A673 (cell line): Measurements from ENCODE around the gene BICD2.

Experiments used
- EZH2 ChIP-seq: fragments of 200-600 bp; sonication (generic); IDR thresholded peaks from 2 replicates; pipeline ENCODE4 v1.6.1; 2017; ENCODE audit warnings: borderline replicate concordance, low read depth, mild to moderate bottlenecking, mixed read lengths, antibody characterized with exemption, low read length; ENCODE audit not compliant: poor library complexity, severe bottlenecking
- TF ChIP-seq, protein P1 (sequence below): fragments of 300-800, 200-600 bp; sonication (generic); conservative IDR thresholded peaks from 2 replicates; pipeline ENCODE4 v1.5.1; 2017; ENCODE audit warnings: low read depth, mild to moderate bottlenecking, antibody characterized with exemption, low read length, moderate library complexity, mixed read lengths

- TF ChIP-seq, protein P1, sequence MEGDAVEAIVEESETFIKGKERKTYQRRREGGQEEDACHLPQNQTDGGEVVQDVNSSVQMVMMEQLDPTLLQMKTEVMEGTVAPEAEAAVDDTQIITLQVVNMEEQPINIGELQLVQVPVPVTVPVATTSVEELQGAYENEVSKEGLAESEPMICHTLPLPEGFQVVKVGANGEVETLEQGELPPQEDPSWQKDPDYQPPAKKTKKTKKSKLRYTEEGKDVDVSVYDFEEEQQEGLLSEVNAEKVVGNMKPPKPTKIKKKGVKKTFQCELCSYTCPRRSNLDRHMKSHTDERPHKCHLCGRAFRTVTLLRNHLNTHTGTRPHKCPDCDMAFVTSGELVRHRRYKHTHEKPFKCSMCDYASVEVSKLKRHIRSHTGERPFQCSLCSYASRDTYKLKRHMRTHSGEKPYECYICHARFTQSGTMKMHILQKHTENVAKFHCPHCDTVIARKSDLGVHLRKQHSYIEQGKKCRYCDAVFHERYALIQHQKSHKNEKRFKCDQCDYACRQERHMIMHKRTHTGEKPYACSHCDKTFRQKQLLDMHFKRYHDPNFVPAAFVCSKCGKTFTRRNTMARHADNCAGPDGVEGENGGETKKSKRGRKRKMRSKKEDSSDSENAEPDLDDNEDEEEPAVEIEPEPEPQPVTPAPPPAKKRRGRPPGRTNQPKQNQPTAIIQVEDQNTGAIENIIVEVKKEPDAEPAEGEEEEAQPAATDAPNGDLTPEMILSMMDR = no peak
- TF ChIP-seq EZH2 = no peak
Observed at GRCh38 chr9:92685022-92685421, 79.6 kb downstream of the BICD2 start.
